Esophagus muscularis mucosa (tissue), 4 donors: ENCODE data around the gene RAD9A. TPM values are rescaled to one million over a fixed set of nuclear protein-coding genes. Genes with fewer than 3 reads are reported as not detected.

Source experiments
- DNase-seq: peaks from one replicate; pipeline ENCODE4 v3.0.0-alpha.2; 2017; ENCODE audit errors: extremely low spot score
- H3K27ac ChIP-seq, 4 donors: fragments of 200-600 bp; sonication (generic); replicated peaks in 1 of 4; 1 replicate in 3 of 4; 2 replicates in 1 of 4; pipeline ENCODE4 v1.5.1; 2016 to 2019; ENCODE audit warnings: mild to moderate bottlenecking in 1 of 4
- H3K27me3 ChIP-seq, 4 donors: fragments of 200-600 bp; sonication (generic); one replicate each; pipeline versions ENCODE4 v1.5.1 to v1.6.0; 2016 to 2019
- H3K36me3 ChIP-seq, 4 donors: fragments of 200-600 bp; sonication (generic); one replicate each; pipeline ENCODE4 v1.5.1; 2016 to 2019
- H3K4me1 ChIP-seq, 4 donors: fragments of 200-600 bp; sonication (generic); one replicate each; pipeline ENCODE4 v1.5.1; 2016 to 2019
- H3K4me3 ChIP-seq, 4 donors: fragments of 200-600 bp; sonication (generic); 1 replicate in 2 of 4; 2 replicates in 2 of 4; pipeline ENCODE4 v1.5.1; 2016 to 2019; ENCODE audit warnings: mild to moderate bottlenecking in 4 of 4, moderate library complexity in 1 of 4
- H3K9me3 ChIP-seq, 4 donors: fragments of 200-600 bp; sonication (generic); 1 replicate in 3 of 4; 2 replicates in 1 of 4; pipeline ENCODE4 v1.5.1; 2016 to 2019
- CTCF ChIP-seq, 3 experiments: fragments of 200-600 bp in 2 of 3; fragments of 450-650 bp in 1 of 3; sonication (generic) in 2 of 3; IDR thresholded peaks; one replicate each; pipeline ENCODE4 v1.5.1; 2017 to 2019; ENCODE audit warnings: antibody characterized with exemption in 3 of 3, mild to moderate bottlenecking in 2 of 3, moderate library complexity in 1 of 3
- EP300 ChIP-seq: sonication (generic); formaldehyde crosslinking; IDR thresholded peaks from one replicate; pipeline ENCODE4 v1.6.1; 2017; ENCODE audit warnings: antibody characterized with exemption
- POLR2A ChIP-seq: fragments of 450-650 bp; IDR thresholded peaks from one replicate; pipeline ENCODE4 v1.6.1; 2017; ENCODE audit warnings: antibody characterized with exemption, moderate library complexity, mild to moderate bottlenecking, low read depth
- POLR2AphosphoS5 ChIP-seq, 2 donors: sonication (generic); formaldehyde crosslinking; IDR thresholded peaks; one replicate each; pipeline ENCODE4 v1.6.1; 2017; ENCODE audit warnings: antibody characterized with exemption in 2 of 2
- WGBS: methylation state at CpG from one replicate; pipeline ENCODE4 v1.1.5; 2018; 5-methylcytosine and 5-hydroxymethylcytosine counted together
- intact Hi-C: fragments of 100-400 bp; cut with DNase I; formaldehyde crosslinking; loops from one replicate; pipeline ENCODE4 v1.15.1; 2023
- total RNA-seq, 4 donors: library from RNA; depleted of rRNA; stranded (reverse); fragments of >200 nt; gene quantifications; one replicate each; pipeline versions ENCODE4 v1.1.0 to v1.2.1, GENCODE V29; 2016

RAD9A gene
- total RNA-seq, 4 donors from 2014 or later = 10.7 to 16.7 (median 12.7) TPM

- intact Hi-C loops = no loop called here
- no peak overlapping the region for H3K4me3 ChIP-seq
- no peaks in the 10 kb centered on the region for H3K36me3 ChIP-seq
- no peaks in the 10 kb centered on the region for H3K9me3 ChIP-seq
- peaks cover 54 to 66% (median 56%) of the 10 kb centered on the region in 4 donors for H3K4me1 ChIP-seq
- WGBS = 84% methylated on average over 8 of the region's 21 CpGs
- peak overlapping the region; percentile 85 to 95 (median 93) for H3K27ac ChIP-seq
- H3K27me3 ChIP-seq = peaks cover 0 to 6% (median 0%) of the 10 kb centered on the region in 4 donors
- no peak for DNase-seq
- TF ChIP-seq POLR2A = no peak
- TF ChIP-seq POLR2AphosphoS5 (IDR thresholded peaks at IDR 0.05) = no peak
- TF ChIP-seq EP300 = no peak
- TF ChIP-seq CTCF (IDR thresholded peaks at IDR 0.05) = no peak
Measured at GRCh38 chr11:67419325-67420049, 27.7 kb downstream of the RAD9A start.

GRCh38 chr11:67420147-67420645, 28.4 kb downstream of the RAD9A start:
- Histone ChIP-seq H3K27me3 (peaks cover 0 to 1% (median 0%) of the 10 kb centered on the region in 4 donors), H3K9me3 (no peaks in the 10 kb centered on the region), H3K36me3 (no peaks in the 10 kb centered on the region), H3K27ac (peak overlapping the region; percentile 85 to 95 (median 93)), H3K4me3 (peak overlapping the region; percentile 64 to 87 (median 72)), H3K4me1 (peaks cover 49 to 60% (median 52%) of the 10 kb centered on the region in 4 donors)
- intact Hi-C loops = no loop called here
- TF ChIP-seq EP300 (no peak), POLR2A (no peak), POLR2AphosphoS5 (IDR thresholded peaks at IDR 0.05) (no peak), CTCF (IDR thresholded peaks at IDR 0.05) (no peak)
- 47% methylated on average over 11 of the region's 15 CpGs for WGBS
- no peak for DNase-seq

GRCh38 chr11:67420646-67421429, 29.1 kb downstream of the RAD9A start:
- peak; percentile 98 for DNase-seq
- no peaks in the 10 kb centered on the region for H3K36me3 ChIP-seq
- H3K9me3 ChIP-seq = no peaks in the 10 kb centered on the region
- under 1% methylated on average over 46 of the region's 97 CpGs for WGBS
- H3K4me3 ChIP-seq = peak overlapping the region; percentile 64 to 87 (median 72)
- H3K27ac ChIP-seq = peak overlapping the region; percentile 85 to 95 (median 93)
- H3K27me3 ChIP-seq = no peaks in the 10 kb centered on the region
- intact Hi-C loops = no loop called here
- no peak for TF ChIP-seq CTCF (IDR thresholded peaks at IDR 0.05)
- TF ChIP-seq POLR2A = no peak
- peak; percentile 67 to 86 for TF ChIP-seq POLR2AphosphoS5 (IDR thresholded peaks at IDR 0.05)
- no peak for TF ChIP-seq EP300
- peaks cover 42 to 54% (median 46%) of the 10 kb centered on the region in 4 donors for H3K4me1 ChIP-seq

GRCh38 chr11:67421430-67422031, 29.7 kb downstream of the RAD9A start:
- peaks cover 35 to 47% (median 39%) of the 10 kb centered on the region in 4 donors for H3K4me1 ChIP-seq
- no peaks in the 10 kb centered on the region for H3K9me3 ChIP-seq
- no peak for TF ChIP-seq EP300
- no peak for TF ChIP-seq POLR2A
- no peak for TF ChIP-seq POLR2AphosphoS5 (IDR thresholded peaks at IDR 0.05)
- TF ChIP-seq CTCF (IDR thresholded peaks at IDR 0.05) = no peak
- peak overlapping the region; percentile 64 to 87 (median 72) for H3K4me3 ChIP-seq
- intact Hi-C loops = no loop called here
- H3K27me3 ChIP-seq = no peaks in the 10 kb centered on the region
- DNase-seq = no peak
- H3K36me3 ChIP-seq = no peaks in the 10 kb centered on the region
- 87% methylated on average over 17 of the region's 22 CpGs for WGBS
- peak overlapping the region; percentile 85 to 95 (median 93) for H3K27ac ChIP-seq
